K562 (cell line): ENCODE results near the gene SSTR5. TPM values are rescaled to one million over a fixed set of nuclear protein-coding genes. Genes with fewer than 3 reads are reported as not detected.

ENCODE experiments used
- ATAC-seq: fragments of 200-7000 bp; cut with Tn5 transposase; 3 replicates; pipeline ENCODE4 v1.9.1; 2020; ENCODE audit warnings: moderate library complexity
- BruUV-seq: library from RNA; stranded (reverse); fragments of 400-500 nt; replicated peaks from 2 replicates; lab custom pipeline; 2021; lab: Mats Ljungman, UMichigan
- CTCF ChIA-PET: fragments of 300-600 bp; formaldehyde crosslinking; extraction: SDS; loops from one replicate; lab custom pipeline; 2021; ENCODE audit warnings: low intra/inter-chr PET ratio; lab: Yijun Ruan, JAX
- POLR2A ChIA-PET: fragments of 300-600, 350-650 bp; sonication (Branson Sonifier 250); formaldehyde crosslinking; extraction: SDS; loops from one replicate; lab custom pipeline; 2021; ENCODE audit warnings: antibody characterized with exemption, inconsistent platforms; lab: Yijun Ruan, JAX
- DNase-seq, 4 experiments: peaks; one replicate each; pipeline versions ENCODE4 v3.0.0 to v3.0.0-alpha.2; 2011 to 2018; ENCODE audit warnings: low spot score in 3 of 4, mixed read lengths in 3 of 4; ENCODE audit errors: extremely low read depth in 1 of 4
- FAIRE-seq: peaks from 2 replicates; lab custom pipeline; 2011; peaks lifted over from hg19 to GRCh38; lab: Jason Lieb, UNC
- H2AFZ ChIP-seq: 2 replicates; pipeline ENCODE4 v1.6.0; 2011; ENCODE audit warnings: low read depth, low read length, control low read depth, inconsistent platforms
- H3K27ac ChIP-seq: fragments of 200-600 bp; 3 replicates; pipeline ENCODE4 v1.8.0; 2011; ENCODE audit warnings: low read depth, mild to moderate bottlenecking, control low read depth, inconsistent platforms, low read length, moderate library complexity, mixed read lengths; ENCODE audit errors: extremely low read depth
- H3K27me3 ChIP-seq, 2 experiments: fragments of 300-600 bp in 1 of 2; 2 replicates in 1 of 2; 3 replicates in 1 of 2; pipeline versions ENCODE4 v1.6.0 to v1.8.0; 2011; ENCODE audit warnings: inconsistent platforms in 2 of 2, low read length in 2 of 2, mild to moderate bottlenecking in 1 of 2, mixed read lengths in 1 of 2, moderate library complexity in 1 of 2; ENCODE audit not compliant: control insufficient read depth in 2 of 2, insufficient read depth in 2 of 2
- H3K36me3 ChIP-seq: fragments of 300-600 bp; 3 replicates; pipeline ENCODE4 v1.8.0; 2011; ENCODE audit warnings: mild to moderate bottlenecking, low read length, inconsistent platforms; ENCODE audit not compliant: control insufficient read depth, insufficient read depth
- H3K4me1 ChIP-seq, 2 experiments: fragments of 200-600 bp in 1 of 2; replicated peaks in 1 of 2; 2 replicates in 1 of 2; 3 replicates in 1 of 2; pipeline versions ENCODE4 v1.5.1 to v1.8.0; 2011; ENCODE audit warnings: inconsistent platforms in 2 of 2, low read length in 2 of 2, mild to moderate bottlenecking in 1 of 2, mixed read lengths in 1 of 2, moderate library complexity in 1 of 2; ENCODE audit not compliant: control insufficient read depth in 2 of 2, insufficient read depth in 2 of 2
- H3K4me2 ChIP-seq: 2 replicates; pipeline ENCODE4 v1.6.1; 2011; ENCODE audit warnings: low read length, control low read depth, inconsistent platforms, mixed read lengths; ENCODE audit not compliant: insufficient read depth
- H3K4me3 ChIP-seq: fragments of 200-600 bp; sonication (generic), shearing (Covaris generic); 2 replicates; pipeline ENCODE4 v1.5.1; 2016; ENCODE audit warnings: control low read depth, inconsistent platforms
- H3K79me2 ChIP-seq: fragments of 200-600 bp; 3 replicates; pipeline ENCODE4 v1.8.0; 2011; ENCODE audit warnings: low read length, inconsistent platforms; ENCODE audit not compliant: control insufficient read depth, insufficient read depth
- H3K9ac ChIP-seq, 2 experiments: 2 replicates each; pipeline versions ENCODE4 v1.6.0 to v1.6.1; 2011; ENCODE audit warnings: low read depth in 2 of 2, low read length in 2 of 2, control low read depth in 1 of 2, inconsistent platforms in 1 of 2, mild to moderate bottlenecking in 1 of 2, mixed read lengths in 1 of 2; ENCODE audit not compliant: insufficient read depth in 1 of 2
- H3K9me1 ChIP-seq: one replicate; pipeline ENCODE4 v1.6.0; 2011; ENCODE audit warnings: inconsistent platforms, mild to moderate bottlenecking, low read length, moderate library complexity; ENCODE audit not compliant: control insufficient read depth, insufficient read depth
- H3K9me3 ChIP-seq: replicated peaks from 2 replicates; pipeline ENCODE4 v1.5.1; 2011; ENCODE audit warnings: low read depth, low read length, inconsistent platforms; ENCODE audit not compliant: control insufficient read depth, insufficient read depth
- H4K20me1 ChIP-seq: replicated peaks from 2 replicates; pipeline ENCODE4 v1.6.1; 2011; ENCODE audit warnings: low read length, inconsistent platforms, mixed read lengths; ENCODE audit not compliant: control insufficient read depth, insufficient read depth
- CHD1 ChIP-seq: fragments of 200-600 bp; sonication (generic); IDR thresholded peaks from one replicate; pipeline ENCODE4 v1.6.1; 2012; ENCODE audit warnings: mild to moderate bottlenecking, moderate library complexity, low read length, inconsistent platforms
- E2F8 ChIP-seq: fragments of 450-650 bp; IDR thresholded peaks from 2 replicates; pipeline ENCODE4 v1.7.1; 2018; ENCODE audit warnings: mild to moderate bottlenecking, low read depth; ENCODE audit not compliant: partially characterized antibody
- ETV1 ChIP-seq: fragments of 450-650 bp; conservative IDR thresholded peaks from 2 replicates; pipeline ENCODE4 v1.6.1; 2016; ENCODE audit warnings: missing genetic modification characterization, control low read depth, low read depth, missing compliant biosample characterization
- KDM5B ChIP-seq: fragments of 200-600 bp; sonication (generic); IDR thresholded peaks from 2 replicates; pipeline ENCODE4 v1.6.1; 2012; ENCODE audit warnings: low read depth, mild to moderate bottlenecking, moderate library complexity, low read length, control low read depth, inconsistent platforms; ENCODE audit not compliant: insufficient replicate concordance
- NCOA2 ChIP-seq, 2 experiments: fragments of 450-650 bp; IDR thresholded peaks; 2 replicates each; pipeline ENCODE4 v1.6.1; 2018; ENCODE audit warnings: mild to moderate bottlenecking in 2 of 2, moderate library complexity in 1 of 2; ENCODE audit not compliant: partially characterized antibody in 2 of 2
- POLR3G ChIP-seq: IDR thresholded peaks from 2 replicates; pipeline ENCODE4 v1.6.1; 2011; ENCODE audit not compliant: insufficient read length, insufficient replicate concordance; ENCODE audit errors: extremely low read depth
- RCOR1 ChIP-seq, 2 experiments: IDR thresholded peaks; 2 replicates each; pipeline ENCODE4 v1.6.1; 2012; ENCODE audit warnings: low read depth in 2 of 2, low read length in 2 of 2, borderline replicate concordance in 1 of 2, improper control_type of control experiment in 1 of 2
- SMARCA5 ChIP-seq: fragments of 450-650 bp; IDR thresholded peaks from 2 replicates; pipeline ENCODE4 v1.6.1; 2016
- THAP7 ChIP-seq: fragments of 250-450 bp; sonication (Bioruptor Pico); IDR thresholded peaks from 2 replicates; pipeline ENCODE4 v1.5.0; 2021
- XRCC5 ChIP-seq: fragments of 200-400 bp; formaldehyde crosslinking; IDR thresholded peaks from 2 replicates; pipeline ENCODE4 v1.6.1; 2017; ENCODE audit warnings: low read depth, mild to moderate bottlenecking, low read length
- ZNF282 ChIP-seq: sonication (generic); formaldehyde crosslinking; IDR thresholded peaks from 2 replicates; pipeline ENCODE4 v1.8.1; 2023; ENCODE audit warnings: missing genetic modification reagents
- WGBS: fragments of 100-300 bp; shearing (Covaris generic); methylation state at CpG from one replicate; pipeline ENCODE4 v1.1.6; 2016; ENCODE audit warnings: low coverage, mixed read lengths; ENCODE audit not compliant: insufficient coverage; ENCODE audit errors: missing lambda C conversion rate; 5-methylcytosine and 5-hydroxymethylcytosine counted together
- in situ Hi-C: fragments of 300-500 bp; cut with MboI; formaldehyde crosslinking; loops from 4 replicates; pipeline ENCODE4 v1.15.0; 2018; ENCODE audit warnings: inconsistent platforms, mixed read lengths
- intact Hi-C: fragments of 100-400 bp; cut with micrococcal nuclease; formaldehyde crosslinking; loops from 2 replicates; pipeline ENCODE4 v1.14.2; 2022
- polyA plus RNA-seq, 8 experiments: library from polyadenylated mRNA; depleted of rRNA in 4 of 8; stranded (reverse) in 5 of 8; unstranded in 3 of 8; fragments of >200 nt; fragmentation: Nextera tagmentation in 2 of 8; fragmentation: Illumina TruSeq in 1 of 8; extraction: Ambion mirVana in 2 of 8; extraction: Trizol in 1 of 8; gene quantifications; 2 replicates each; pipeline versions ENCODE4 v1.2.1 to v1.2.3, GENCODE V29; 2011 to 2014; ENCODE audit warnings: inconsistent platforms in 1 of 8, missing spikeins in 1 of 8
- total RNA-seq, 7 experiments: library from RNA; depleted of rRNA in 6 of 7; stranded (reverse); fragments of >200 nt in 6 of 7; fragmentation: Illumina TruSeq in 2 of 7; extraction: Trizol in 2 of 7; gene quantifications; 2 replicates each; pipeline versions ENCODE4 v1.2.1 to v1.2.3, GENCODE V29; 2011 to 2021; ENCODE audit warnings: low replicate concordance in 1 of 7
- TF ChIP-seq, protein P1 (sequence below), 2 experiments: fragments of 450-650 bp; IDR thresholded peaks; 2 replicates each; pipeline ENCODE4 v1.6.1; 2016

Gene SSTR5
- total and polyA plus RNA-seq, 9 of the 15 experiments (the other 6 are each of a cell fraction or from before 2014, with no cell fraction given), result not detected

DNA sequence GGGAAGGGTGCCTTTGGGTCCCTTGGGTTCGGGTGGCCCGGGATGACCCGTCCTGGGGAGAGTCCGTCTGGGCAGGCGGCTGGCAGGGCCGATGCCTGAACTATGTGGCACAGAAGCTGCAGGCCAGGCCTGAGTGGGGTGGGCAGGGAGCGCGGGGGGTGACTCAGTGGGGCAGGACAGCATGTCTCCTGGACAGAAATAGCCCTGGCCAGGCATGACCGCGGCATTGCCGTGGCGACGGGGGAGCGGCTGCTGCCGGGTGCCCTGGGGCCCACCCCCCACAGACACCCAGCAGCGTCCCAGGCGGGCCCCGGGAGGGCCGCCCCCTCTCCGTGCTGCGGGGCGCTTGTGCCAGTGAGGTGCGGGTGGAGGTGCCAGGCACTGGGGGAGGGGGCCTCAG is 25.3 kb downstream of the SSTR5 start:
- CTCF ChIA-PET, result no interaction called here
- Histone ChIP-seq H3K4me1 (peaks cover 0 to 64% of the 10 kb centered on the region in 2 experiments; a peak in 2 of 5 replicates), H3K9me3 (no peaks in the 10 kb centered on the region), H2AFZ (no peak overlapping the region), H3K27me3 (peaks cover 2 to 57% of the 10 kb centered on the region in 2 experiments; a peak in 3 of 5 replicates), H4K20me1 (peaks cover 2% of the 10 kb centered on the region; the same call in 1 of the 2 replicates), H3K27ac (no peak overlapping the region), H3K9me1 (no peaks in the 10 kb centered on the region), H3K36me3 (no peaks in the 10 kb centered on the region), H3K79me2 (no peaks in the 10 kb centered on the region), H3K4me3 (no peak overlapping the region), H3K4me2 (no peak overlapping the region), H3K9ac (no peak overlapping the region)
- ATAC-seq (no peak), FAIRE-seq (no peak), DNase-seq (no peak)
- in situ Hi-C loops (no loop called here), intact Hi-C loops (no loop called here)
- 1% methylated on average over 8 of the region's 23 CpGs for WGBS
- TF ChIP-seq, protein P1, sequence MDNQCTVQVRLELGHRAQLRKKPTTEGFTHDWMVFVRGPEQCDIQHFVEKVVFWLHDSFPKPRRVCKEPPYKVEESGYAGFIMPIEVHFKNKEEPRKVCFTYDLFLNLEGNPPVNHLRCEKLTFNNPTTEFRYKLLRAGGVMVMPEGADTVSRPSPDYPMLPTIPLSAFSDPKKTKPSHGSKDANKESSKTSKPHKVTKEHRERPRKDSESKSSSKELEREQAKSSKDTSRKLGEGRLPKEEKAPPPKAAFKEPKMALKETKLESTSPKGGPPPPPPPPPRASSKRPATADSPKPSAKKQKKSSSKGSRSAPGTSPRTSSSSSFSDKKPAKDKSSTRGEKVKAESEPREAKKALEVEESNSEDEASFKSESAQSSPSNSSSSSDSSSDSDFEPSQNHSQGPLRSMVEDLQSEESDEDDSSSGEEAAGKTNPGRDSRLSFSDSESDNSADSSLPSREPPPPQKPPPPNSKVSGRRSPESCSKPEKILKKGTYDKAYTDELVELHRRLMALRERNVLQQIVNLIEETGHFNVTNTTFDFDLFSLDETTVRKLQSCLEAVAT (IDR thresholded peaks at IDR 0.05), result no peak
- TF ChIP-seq KDM5B, result no peak
- no peak for TF ChIP-seq THAP7 (CRISPR knock-in tag)
- TF ChIP-seq ZNF282, result no peak
- TF ChIP-seq NCOA2 (IDR thresholded peaks at IDR 0.05; ENCODE audit: partially characterized antibody in 2 of 2), result no peak
- no peak for TF ChIP-seq XRCC5
- no peak for TF ChIP-seq SMARCA5
- no peak for TF ChIP-seq RCOR1 (IDR thresholded peaks at IDR 0.05; ENCODE audit: borderline replicate concordance in 1 of 2, low read depth in 2 of 2, low read length in 2 of 2)
- no peak for TF ChIP-seq POLR3G
- no peak for TF ChIP-seq CHD1
- no peak for TF ChIP-seq ETV1 (tag)
- no peak for TF ChIP-seq E2F8
- POLR2A ChIA-PET, result interaction anchor here (0.6 kb wide), 1 partner anchor 298 kb away, joined by 3 read pairs; no protein-coding TSS in a partner anchor
- BruUV-seq, result no TSS peak
